LHCN-M2 (cell line): ENCODE results near the gene TCF4. TPM values are rescaled to one million over a fixed set of nuclear protein-coding genes. Genes with fewer than 3 reads are reported as not detected.

Source experiments
- DNase-seq: peaks from one replicate; pipeline ENCODE4 v3.0.0-alpha.2; 2012; ENCODE audit warnings: low read depth
- total RNA-seq: library from RNA; depleted of rRNA; stranded (reverse); fragments of >200 nt; gene quantifications from 2 replicates; pipeline ENCODE4 v1.2.3, GENCODE V29; 2014

TCF4 gene
- total RNA-seq, 1 experiment from 2014 or later: 33.0 TPM

- no peak for DNase-seq
These were observed 388.6 kb downstream of the TCF4 start for GRCh38 chr18:55199291-55199963.

GRCh38 chr18:55195863-55196262, 392.1 kb downstream of the TCF4 start:
- no peak for DNase-seq

GRCh38 chr18:55189972-55190371, 398.0 kb downstream of the TCF4 start:
- DNase-seq: no peak

- DNase-seq: no peak
These were observed 401.4 kb downstream of the TCF4 start for GRCh38 chr18:55186588-55186987.

GRCh38 chr18:55185391-55185790, 402.6 kb downstream of the TCF4 start:
- peak; percentile 16 for DNase-seq

- no peak for DNase-seq
These were observed 408.2 kb downstream of the TCF4 start for GRCh38 chr18:55179835-55180234.

- DNase-seq: no peak
These were observed 408.6 kb downstream of the TCF4 start for GRCh38 chr18:55179425-55179824.

- no peak for DNase-seq
These were observed 414.7 kb downstream of the TCF4 start for GRCh38 chr18:55173291-55173690.
